Astrocyte (in vitro differentiated cells and primary cell): ENCODE results near the gene CACNA1C.

Source experiments
- EZH2 ChIP-seq: IDR thresholded peaks from 2 replicates; pipeline ENCODE4 v1.6.1; 2012; ENCODE audit warnings: mild to moderate bottlenecking, low read length, inconsistent platforms; ENCODE audit not compliant: insufficient read depth
- TF ChIP-seq, protein P1 (sequence below): IDR thresholded peaks from 2 replicates; pipeline ENCODE4 v1.5.1; 2011; ENCODE audit warnings: low read depth, mild to moderate bottlenecking, inconsistent platforms, low read length, moderate library complexity; ENCODE audit not compliant: insufficient read depth

DNA sequence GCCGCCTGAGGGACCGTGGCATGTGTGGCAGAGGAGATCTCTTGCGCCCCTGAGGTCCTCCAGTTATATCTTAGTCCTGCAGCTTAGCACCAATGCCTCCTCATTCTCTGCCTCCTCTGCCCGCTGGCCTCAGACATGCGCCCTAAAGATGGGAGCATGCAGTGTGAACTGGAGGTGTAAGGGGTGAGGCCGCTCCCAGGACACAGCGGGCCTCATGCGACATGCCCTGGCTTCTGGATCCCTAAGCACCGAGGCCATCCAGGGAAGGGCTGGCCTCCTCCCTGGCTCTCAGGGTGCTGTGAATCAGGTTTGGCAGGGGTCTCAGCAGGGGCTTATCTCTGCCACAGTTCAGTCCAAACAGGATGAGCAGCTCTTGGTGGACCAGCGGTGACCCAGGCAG, 86.9 kb downstream of the CACNA1C start:
- TF ChIP-seq, protein P1, sequence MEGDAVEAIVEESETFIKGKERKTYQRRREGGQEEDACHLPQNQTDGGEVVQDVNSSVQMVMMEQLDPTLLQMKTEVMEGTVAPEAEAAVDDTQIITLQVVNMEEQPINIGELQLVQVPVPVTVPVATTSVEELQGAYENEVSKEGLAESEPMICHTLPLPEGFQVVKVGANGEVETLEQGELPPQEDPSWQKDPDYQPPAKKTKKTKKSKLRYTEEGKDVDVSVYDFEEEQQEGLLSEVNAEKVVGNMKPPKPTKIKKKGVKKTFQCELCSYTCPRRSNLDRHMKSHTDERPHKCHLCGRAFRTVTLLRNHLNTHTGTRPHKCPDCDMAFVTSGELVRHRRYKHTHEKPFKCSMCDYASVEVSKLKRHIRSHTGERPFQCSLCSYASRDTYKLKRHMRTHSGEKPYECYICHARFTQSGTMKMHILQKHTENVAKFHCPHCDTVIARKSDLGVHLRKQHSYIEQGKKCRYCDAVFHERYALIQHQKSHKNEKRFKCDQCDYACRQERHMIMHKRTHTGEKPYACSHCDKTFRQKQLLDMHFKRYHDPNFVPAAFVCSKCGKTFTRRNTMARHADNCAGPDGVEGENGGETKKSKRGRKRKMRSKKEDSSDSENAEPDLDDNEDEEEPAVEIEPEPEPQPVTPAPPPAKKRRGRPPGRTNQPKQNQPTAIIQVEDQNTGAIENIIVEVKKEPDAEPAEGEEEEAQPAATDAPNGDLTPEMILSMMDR: no peak
- TF ChIP-seq EZH2: no peak
